Measurements from ENCODE around the gene MYBPC2.
"Not testable (repeated sequence)": the region's sequence is repeated elsewhere in the genome, so short reads cannot be mapped to it uniquely, and the experiment has no call there.

MYBPC2 gene

DNA sequence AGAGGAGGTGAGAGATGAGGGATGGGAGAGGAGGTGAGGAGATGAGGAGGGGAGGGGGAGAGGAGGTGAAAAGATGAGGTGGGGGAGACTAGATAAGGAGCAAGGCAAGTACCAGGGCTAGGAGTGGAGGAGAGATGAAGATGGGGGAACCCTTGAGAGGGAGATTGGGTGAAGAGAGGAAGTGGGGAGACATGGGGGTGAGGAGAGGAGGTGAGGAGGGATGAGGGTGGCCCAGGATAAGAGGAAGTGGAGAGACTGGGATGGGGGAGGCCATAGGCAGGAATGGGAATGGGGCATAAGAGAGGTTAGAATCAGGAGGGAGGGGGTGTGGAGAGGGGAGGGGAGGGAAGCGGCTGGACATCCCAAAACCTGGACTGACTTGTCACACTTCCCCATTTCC is 26.9 kb downstream of the MYBPC2 start:
- DNase-seq (ENCODE audit: low read depth): no peak

- DNase-seq (ENCODE audit: low read depth): no peak
Measured at GRCh38 chr19:50460161-50460765, 27.6 kb downstream of the MYBPC2 start.

DNA sequence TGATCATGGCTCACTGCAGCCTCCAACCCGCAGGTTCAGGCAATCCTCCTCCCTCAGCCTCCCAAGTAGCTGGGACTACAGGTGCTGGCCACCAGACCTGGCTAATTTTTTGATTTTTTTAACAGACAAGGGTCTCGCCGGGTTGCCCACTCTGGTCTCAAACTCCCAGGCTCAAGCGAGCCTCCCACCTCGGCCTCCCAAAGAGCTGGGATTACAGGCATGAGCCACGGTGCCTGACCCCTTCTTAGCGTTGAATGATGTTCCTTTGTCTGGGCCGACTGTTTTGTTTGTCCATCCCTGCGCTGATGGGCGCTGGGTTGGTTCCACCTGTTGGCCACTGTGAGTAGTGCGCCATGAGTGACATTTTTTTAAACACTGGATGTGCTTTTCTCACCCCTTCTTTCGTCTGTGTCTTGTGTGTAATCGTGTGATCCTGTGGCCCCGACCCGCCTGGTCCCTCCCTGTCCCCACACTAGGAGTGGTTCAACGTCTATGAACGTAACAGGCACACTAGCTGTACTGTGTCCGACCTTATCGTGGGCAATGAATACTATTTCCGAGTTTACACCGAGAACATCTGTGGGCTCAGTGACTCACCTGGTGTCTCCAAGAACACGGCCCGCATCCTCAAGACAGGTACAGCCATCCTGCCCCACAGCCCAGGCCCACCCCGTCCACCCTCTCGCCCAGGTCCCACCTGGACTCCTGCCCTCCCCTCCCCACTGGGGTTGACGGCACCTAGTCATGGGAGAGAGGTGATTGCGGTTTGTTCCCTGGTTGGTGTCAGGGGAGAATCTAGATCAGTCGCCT is 28.6 kb downstream of the MYBPC2 start:
- DNase-seq (ENCODE audit: low read depth): peak; percentile 41

DNA sequence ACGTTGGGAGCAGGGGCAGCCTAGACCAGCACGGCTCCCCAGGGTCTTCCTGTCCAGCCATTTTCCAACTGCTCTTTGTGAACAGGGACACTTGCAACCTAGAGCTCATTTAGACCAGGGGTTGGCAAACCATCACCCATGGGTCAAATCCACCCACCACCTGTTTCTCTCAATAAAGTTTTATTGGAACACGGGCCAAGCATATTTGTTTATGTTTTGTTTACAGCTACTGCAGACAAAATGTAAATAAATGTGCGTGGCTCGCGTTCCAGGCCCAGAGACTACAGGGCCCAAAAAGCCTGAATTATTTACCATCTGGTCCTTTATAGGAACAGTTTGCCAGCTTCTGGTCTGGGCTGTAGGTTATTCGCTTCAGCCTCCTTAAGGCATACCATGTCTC is 30.3 kb downstream of the MYBPC2 start:
- no peak for DNase-seq (ENCODE audit: low read depth)

DNA sequence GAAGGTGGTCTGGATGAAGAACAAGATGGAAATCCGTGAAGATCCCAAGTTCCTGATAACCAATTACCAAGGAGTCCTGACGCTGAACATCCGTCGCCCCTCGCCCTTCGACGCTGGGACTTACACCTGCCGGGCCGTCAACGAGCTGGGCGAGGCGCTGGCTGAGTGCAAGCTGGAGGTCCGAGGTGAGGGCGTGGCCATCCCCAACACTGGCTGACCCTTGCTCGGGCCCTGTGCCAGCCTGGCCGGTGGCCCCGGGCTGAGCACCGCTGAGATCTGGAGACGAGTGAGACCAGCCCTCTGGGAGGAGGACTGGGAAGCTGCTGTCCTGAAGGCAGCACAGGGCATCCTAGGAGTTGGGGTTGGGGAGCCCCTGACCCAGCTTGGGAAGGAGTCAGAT is 31.7 kb downstream of the MYBPC2 start:
- DNase-seq (ENCODE audit: low read depth): no peak

DNA sequence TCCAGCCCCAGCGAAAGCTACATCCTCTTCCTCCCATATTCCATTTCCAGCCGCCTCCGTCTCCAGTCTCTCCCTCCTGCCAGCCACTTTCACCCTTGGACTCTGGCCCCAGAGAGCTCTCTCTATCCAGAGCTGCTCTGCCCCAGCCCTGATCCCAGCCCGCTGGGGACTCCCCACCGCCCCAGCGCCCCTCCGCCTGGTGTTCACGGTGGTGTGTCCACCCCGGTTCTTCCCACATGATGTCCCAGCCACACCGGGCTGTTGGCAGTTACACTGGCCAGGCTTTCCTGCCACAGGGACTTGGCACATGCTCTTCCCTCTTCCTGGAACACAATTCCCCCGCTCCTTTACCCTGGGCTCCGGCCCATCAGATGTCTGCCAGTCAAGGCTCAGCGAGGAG is 32.3 kb downstream of the MYBPC2 start:
- DNase-seq (ENCODE audit: low read depth): no peak

DNA sequence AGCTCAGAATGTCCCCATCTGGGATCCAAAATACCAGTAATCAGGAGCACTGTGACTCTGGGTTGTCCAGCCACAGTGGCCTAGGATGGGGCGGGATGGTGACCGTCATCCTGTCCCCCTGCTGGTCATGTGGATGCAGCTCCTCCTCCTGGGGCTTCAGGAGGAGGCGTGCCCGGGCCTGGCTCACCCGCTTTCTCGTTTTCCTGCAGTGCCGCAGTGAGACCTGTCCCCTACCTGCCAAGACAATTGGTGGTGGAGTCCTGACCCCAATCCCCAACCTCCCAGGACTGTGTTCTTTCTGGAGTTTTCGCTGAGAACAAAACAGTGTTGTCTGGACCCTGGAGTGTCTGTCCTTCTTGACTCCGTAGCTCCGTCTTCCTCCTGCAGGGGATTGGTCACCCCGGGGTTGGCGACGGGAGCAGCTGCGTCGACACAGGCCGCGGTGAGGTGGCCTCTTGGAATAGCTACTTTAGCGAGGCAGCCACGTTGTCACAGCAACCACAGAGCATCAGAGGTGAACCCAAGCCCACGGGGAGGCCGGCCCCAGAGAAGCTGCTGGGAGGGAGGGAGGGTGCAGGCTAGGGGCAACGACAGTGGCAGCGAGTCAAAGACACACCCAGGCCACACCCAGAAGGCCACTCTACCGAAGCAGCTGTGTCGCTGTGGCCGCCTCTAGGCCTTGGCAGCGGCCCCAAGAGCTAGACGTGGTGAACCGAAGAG is 33.5 kb downstream of the MYBPC2 start:
- DNase-seq (ENCODE audit: low read depth): no peak

GRCh38 chr19:50466706-50467039 is 34.0 kb downstream of the MYBPC2 start:
- DNase-seq (ENCODE audit: low read depth): no peak

GRCh38 chr19:50467566-50467965 is 34.9 kb downstream of the MYBPC2 start:
- DNase-seq (ENCODE audit: low read depth): no peak

GRCh38 chr19:50468818-50469217 is 36.1 kb downstream of the MYBPC2 start:
- DNase-seq (ENCODE audit: low read depth): no peak

DNA sequence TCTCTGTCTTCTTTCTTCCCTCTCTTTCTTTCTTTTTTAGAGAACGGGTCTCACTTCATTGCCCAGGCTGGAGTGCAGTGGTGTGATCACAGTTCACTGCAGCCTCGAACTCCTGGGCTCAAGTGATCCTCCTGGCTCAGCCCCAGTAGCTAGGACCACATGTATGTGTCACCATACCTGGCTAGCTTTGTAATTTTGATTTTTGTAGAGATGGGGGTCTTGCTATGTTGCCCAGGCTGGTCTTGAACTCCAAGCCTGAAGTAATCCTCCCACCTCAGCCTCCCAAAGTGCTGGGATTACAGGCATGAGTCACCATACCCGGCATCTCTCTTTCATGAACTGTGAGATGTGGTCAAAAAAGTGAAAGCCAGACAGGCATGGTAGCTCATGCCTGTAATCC is 40.6 kb downstream of the MYBPC2 start:
- DNase-seq (ENCODE audit: low read depth): not testable (repeated sequence)

DNA sequence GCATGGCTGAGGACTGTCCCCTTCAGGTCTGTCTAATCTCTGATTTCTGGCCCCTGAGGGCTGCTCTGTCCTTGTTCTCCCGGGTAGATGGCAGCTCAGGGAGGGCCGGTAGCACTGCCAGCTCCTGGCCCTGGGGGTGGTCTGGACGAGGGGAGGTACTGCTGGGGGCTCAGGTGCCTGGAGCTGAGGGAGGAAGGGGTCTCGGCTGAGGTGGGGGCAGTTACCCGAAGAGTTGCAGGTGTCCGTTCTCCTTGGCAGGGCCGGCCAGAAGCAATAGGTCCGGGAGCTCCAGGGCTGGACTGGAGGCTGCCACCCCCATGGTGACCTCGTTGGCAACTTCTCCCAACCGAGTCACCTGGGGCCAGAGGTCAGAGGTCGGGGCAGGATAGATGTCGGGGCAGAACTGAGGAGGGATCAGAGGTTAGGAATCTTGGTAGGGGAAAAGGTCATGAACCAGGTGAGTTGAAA is 42.4 kb downstream of the MYBPC2 start:
- DNase-seq (ENCODE audit: low read depth): no peak

DNA sequence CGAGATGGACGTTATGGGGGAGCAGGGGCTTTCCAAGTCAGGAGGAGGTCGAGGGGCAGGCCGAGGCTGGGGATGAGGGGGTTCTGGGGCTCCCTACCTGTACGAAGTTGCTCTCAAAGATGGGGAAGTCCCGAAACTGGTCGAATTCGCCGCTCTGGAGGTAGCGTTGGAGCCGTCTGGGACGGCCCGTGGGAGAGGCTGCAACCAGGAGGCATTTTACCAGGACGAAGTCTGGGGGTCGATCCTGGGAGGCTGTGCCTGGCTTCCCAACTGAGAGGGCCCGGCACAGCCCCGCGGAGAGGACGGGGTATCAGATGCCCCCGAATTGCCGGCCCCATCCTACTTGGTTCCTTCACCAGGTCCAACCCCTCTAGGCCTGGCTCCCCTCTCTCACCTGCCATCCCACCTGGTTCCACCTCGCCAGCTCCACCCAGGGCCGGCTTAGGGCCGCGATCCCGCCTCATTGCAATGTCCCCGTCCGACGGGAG is 43.1 kb downstream of the MYBPC2 start:
- DNase-seq (ENCODE audit: low read depth): no peak

GRCh38 chr19:50476224-50476906 is 43.7 kb downstream of the MYBPC2 start, which contains the start of the genes EMC10 and GARIN5A:
Gene EMC10 (plus strand): TSS chr19:50476507. CDS start chr19:50476545, 38 bp downstream.
Gene GARIN5A (minus strand): TSS chr19:50476848. CDS start chr19:50476388, 460 bp downstream.
- DNase-seq (ENCODE audit: low read depth): peak; percentile 83

DNA sequence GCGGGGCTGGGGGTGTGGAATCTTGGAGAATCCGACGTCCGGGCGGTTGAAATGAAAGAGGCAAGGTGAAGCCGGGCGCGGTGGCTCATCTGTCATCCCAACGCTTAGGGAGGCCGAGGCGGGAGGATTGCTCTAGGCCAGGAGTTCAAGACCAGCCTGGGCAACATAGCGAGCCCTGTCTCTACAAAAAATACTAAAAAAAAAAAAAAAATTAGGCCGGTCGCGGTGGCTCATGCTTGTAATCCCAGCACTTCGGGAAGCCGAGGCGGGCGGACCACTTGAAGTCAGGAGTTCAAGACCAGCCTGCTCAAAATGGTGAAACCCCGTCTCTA is 44.2 kb downstream of the MYBPC2 start:
- no peak for DNase-seq (ENCODE audit: low read depth)

- DNase-seq (ENCODE audit: low read depth): no peak
Measured at GRCh38 chr19:50477751-50478515, 45.2 kb downstream of the MYBPC2 start.

DNA sequence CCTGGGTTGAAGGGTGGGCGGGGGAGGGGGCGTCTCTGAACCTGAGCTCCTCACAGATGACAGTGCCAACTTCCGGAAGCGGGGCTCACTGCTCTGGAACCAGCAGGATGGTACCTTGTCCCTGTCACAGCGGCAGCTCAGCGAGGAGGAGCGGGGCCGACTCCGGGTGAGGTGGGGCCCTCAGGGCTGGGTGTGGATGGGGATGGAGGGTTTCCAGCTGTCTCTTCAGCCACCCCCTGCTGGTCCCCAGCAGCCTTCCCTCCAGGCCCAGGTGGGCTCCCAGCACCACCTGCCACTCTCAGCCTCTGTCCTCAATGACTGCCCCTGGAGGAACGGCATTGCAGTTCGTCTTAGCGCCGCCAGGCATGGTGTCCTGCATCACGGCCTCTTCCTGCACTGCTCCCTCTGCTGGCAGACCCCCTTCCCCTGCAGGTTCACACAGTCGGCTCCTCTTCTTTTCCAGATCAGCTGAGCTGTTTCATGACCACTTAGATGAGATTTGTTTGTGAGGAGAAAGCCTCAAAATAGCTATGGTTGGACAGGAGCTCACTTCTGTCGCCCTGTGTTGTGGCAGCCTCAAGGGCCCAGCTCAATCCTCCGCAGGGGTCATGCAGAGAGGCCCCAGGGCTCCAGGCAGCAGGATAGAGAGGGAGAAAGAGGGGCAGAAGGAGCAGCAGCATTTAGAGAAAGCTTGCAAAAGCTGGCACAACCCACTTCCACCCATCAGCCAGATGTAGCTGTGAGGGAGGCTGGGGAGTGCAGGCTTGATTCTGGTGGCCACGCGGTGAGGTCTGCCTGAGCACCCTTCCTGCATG is 46.4 kb downstream of the MYBPC2 start:
- DNase-seq (ENCODE audit: low read depth): no peak

DNA sequence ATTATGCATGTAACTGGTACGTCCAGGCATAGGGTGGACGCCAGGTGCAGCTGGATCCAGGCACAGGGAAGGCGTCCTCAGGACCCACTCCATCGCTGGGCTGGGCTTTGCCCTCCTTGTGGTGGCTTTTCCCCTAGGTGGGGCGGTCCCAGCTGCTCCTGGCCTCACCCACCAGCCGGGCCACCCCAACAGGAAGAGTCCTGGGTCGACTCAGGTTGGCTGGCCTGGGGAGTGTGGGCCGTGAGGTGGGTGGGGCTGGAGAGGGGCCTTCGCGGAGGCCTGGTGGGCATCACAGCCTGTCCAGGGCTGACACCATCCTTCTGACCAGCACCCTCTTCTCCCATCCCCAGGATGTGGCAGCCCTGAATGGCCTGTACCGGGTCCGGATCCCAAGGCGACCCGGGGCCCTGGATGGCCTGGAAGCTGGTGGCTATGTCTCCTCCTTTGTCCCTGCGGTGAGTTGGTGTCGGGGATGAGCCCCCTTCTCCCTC is 47.1 kb downstream of the MYBPC2 start:
- no peak for DNase-seq (ENCODE audit: low read depth)

DNA sequence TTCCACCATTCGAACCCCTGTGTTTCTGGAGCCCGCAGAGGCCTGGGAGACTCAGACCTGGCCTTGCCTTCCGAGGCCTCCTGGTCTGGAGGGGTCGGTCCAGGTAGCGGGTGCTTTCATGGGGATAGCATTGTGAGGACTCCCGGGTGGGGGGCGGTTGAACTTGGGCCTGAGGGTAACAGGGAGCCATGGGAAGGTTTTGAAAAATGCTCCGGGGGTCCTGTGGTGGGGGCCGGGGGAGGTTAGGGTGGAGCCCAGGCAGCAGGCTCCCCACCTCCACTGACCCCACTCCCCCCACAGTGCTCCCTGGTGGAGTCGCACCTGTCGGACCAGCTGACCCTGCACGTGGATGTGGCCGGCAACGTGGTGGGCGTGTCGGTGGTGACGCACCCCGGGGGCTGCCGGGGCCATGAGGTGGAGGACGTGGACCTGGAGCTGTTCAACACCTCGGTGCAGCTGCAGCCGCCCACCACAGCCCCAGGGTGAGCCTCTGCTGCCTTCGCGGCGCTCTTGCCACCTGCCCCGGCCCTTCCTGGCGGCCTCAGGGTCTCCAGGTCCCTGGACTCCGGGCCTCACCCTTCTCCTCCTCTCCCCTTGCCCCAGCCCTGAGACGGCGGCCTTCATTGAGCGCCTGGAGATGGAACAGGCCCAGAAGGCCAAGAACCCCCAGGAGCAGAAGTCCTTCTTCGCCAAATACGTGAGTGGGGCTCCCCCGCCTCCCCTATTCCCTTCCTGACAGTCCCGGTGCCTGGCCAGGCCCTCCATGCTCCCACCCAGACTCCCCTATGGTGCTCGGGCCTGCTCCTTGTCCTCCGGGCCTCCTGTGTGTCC is 47.8 kb downstream of the MYBPC2 start:
- DNase-seq (ENCODE audit: low read depth): no peak

Data from stimulated activated CD8-positive, alpha-beta memory T cell treated with anti-CD3 and anti-CD28 coated beads, Interleukin-7, amount 100 ng/mL, for 24 hours (primary cell).